GM03348 (cell line): ENCODE measurements around the gene PLCB1.
"Not testable (repeated sequence)": the region's sequence is repeated elsewhere in the genome, so short reads cannot be mapped to it uniquely, and the experiment has no call there.

Source experiments
- DNase-seq: peaks from one replicate; pipeline ENCODE4 v3.0.0; 2012; ENCODE audit warnings: low spot score

The PLCB1 gene

DNA sequence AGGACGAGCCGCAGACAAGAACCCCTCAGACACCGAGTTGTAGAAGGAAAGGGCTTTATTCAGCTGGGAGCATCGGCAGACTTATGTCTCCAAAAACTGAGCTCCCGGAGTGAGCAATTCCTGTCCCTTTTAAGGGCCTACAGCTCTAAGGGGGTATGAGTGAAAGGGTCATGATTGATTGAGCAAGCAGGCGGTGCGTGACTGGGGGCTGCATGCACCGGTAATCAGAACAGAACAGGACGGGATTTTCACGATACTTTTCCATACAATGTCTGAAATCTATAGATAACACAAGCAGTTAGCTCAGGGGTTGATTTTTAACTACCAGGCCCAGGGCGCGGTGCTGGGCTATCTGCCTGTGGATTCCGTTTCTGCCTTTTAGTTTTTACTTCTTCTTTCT lies 710.5 kb downstream of the PLCB1 start:
- DNase-seq, result no peak

- DNase-seq, result no peak
Measured at GRCh38 chr20:8844179-8844578, 712.1 kb downstream of the PLCB1 start.

- DNase-seq, result no peak
Measured at GRCh38 chr20:8849990-8850389, 717.9 kb downstream of the PLCB1 start.

DNA sequence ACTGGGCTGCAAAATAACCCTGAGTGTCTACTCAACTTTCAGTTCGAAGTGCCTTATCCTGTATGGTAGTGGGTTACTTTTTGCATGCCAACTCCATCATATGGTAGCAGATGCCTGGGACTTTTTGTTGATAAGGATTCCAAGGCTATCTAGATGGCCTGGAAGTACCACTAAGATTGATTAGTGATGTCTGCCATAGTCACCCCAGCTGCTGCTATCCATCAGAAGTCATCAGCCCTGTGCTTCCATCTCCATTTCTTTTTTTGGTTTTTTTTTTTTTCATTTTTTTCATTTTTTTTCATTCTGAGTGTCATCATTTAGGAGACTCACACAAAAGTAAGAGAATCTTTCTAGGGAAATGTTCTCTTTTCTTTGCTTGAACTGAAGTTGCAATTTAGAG lies 719.4 kb downstream of the PLCB1 start:
- DNase-seq, result no peak

DNA sequence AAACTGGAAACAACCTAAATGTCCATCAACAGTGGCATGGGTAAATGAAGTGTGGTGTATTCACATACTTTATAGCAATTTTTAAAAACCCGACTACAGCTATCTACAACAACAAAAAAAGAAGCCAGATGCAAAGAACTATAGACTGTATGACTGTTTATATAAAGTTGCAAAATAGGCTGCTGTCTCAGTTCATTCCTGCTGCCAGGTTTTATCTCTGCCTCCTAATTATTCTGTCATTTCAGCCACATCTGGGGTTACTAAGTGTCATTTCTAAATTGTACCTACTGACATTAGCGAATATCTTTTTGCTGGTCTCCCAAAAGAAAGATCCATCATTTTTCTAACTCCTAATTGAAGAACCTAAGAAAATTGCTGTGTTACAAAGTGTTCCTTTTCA lies 719.9 kb downstream of the PLCB1 start:
- DNase-seq, result not testable (repeated sequence)

DNA sequence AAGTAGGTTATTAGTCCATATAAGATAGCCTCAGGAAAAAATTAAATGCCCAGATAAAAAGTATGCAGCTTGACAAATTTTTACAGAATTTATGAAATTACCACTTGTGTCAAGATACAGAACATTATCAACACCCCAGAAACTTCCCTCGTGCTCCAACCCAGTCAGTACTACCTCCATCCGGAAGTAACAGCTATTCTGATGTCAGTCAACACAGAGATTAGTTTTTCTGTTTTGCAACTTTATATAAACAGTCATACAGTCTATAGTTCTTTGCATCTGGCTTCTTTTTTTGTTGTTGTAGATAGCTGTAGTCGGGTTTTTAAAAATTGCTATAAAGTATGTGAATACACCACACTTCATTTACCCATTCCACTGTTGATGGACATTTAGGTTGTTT lies 721.1 kb downstream of the PLCB1 start:
- not testable (repeated sequence) for DNase-seq

GRCh38 chr20:8853805-8854338 lies 721.8 kb downstream of the PLCB1 start:
- DNase-seq, result peak; percentile 76

GRCh38 chr20:8854571-8854970 lies 722.5 kb downstream of the PLCB1 start:
- peak; percentile 46 for DNase-seq

- DNase-seq, result peak; percentile 60
Measured at GRCh38 chr20:8855315-8855714, 723.2 kb downstream of the PLCB1 start.

- no peak for DNase-seq
Measured at GRCh38 chr20:8856668-8857067, 724.6 kb downstream of the PLCB1 start.

DNA sequence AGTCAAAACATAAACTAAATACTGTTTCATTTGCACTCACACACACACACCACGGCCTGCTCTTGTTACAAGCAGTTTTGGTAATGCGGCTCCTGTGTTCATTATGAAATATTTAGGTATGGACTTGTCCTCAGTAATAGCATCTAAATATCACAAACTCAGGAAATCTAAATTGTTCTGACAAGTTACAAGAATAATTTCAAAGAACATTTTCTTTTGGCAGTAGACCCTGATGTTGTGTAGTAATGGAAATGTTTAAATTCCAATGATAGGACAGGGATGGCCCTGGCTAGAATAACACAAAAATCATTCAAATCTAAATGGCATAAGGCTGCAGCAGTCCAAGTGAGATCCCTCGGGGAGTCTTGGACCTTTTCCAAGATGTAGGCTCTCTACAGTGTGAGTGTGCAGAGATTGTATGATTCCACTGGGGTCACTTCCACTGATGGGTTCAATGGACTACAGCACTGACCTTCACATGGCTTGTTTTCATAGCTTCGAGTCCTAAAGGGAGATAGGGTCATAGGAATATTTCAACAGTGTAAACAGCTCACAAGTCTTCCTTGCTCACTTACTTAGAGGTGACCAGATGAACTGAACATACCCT lies 726.2 kb downstream of the PLCB1 start:
- DNase-seq, result no peak

- DNase-seq, result peak; percentile 52
Measured at GRCh38 chr20:8860011-8860495, 728.0 kb downstream of the PLCB1 start.

DNA sequence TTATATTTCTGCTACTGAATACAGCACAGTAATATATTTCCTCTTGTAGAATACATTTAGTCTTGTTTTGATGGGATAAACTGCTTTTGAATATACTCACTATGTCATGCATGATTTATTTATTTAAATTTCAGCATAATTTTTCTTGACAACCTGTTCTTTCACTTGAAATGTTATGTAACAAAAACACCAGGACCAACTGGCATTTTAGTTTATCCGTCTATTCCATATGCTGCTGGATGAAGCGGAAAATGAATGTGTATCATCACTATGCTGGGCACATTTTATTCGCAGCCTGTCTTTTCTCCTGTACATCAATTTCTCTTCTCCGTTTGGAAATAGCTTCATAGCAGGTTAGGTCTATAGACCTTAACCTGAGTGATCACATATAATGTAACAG lies 730.0 kb downstream of the PLCB1 start:
- DNase-seq, result no peak

DNA sequence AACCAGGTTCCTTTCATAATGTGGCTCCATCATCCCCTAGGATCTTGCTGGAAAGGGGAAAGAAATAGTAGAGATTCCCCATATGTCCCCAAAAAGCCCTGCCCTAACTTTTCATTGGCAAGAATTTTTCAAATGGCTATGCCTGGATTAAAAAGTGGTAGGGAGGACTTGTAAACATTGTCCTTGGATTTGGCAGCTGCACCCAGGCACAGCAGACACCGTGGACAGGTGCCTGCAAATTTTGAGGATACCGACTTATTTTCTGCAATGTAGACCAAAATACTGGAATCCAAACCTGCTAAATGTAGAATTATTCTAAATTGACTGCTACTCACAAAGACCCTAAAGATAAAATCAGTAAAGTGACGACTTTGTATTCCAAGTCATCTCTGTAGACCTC lies 733.6 kb downstream of the PLCB1 start:
- DNase-seq, result no peak

- no peak for DNase-seq
Measured at GRCh38 chr20:8867038-8867740, 735.1 kb downstream of the PLCB1 start.

GRCh38 chr20:8870652-8871051 lies 738.6 kb downstream of the PLCB1 start:
- no peak for DNase-seq

DNA sequence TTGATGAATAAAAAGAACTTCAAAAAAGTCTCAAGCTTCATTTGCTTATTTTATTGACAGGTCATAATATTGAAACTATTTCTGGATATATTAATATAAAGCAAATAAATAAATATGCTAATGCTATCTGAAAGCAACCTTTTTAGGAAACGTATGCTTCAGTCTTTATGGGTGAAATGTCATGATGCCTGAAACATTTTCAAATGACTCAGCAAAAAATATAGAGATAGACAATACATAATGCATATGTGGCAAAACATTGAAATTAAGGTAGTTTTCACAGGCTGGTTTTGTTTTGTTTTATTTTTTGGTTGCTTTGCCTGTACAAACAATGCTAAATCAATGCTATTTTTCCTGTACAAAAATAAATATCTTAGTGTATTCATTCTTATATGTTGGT lies 742.4 kb downstream of the PLCB1 start:
- no peak for DNase-seq

- DNase-seq, result no peak
Measured at GRCh38 chr20:8875586-8875985, 743.5 kb downstream of the PLCB1 start.

GRCh38 chr20:8876366-8876765 lies 744.3 kb downstream of the PLCB1 start:
- no peak for DNase-seq

DNA sequence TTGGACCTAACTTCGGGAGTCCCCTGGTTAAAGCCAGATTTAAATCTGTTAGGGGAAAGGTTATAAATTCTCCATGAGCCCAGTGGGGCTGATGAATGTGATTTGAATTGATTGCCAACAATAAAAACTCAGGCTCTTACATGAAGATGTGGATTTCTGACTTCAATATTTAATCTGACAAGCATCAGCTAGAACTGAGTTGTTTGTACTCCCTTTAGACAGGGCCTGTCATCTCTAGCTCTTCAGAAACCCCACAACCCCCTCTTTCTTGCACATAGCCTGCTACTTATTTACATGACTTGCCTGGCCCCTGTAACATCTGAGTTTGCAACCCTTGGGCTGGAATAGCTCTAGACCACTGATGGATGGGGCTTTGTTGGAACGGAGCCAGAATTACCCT lies 745.2 kb downstream of the PLCB1 start:
- DNase-seq, result no peak

- no peak for DNase-seq
Measured at GRCh38 chr20:8879669-8880068, 747.6 kb downstream of the PLCB1 start.

DNA sequence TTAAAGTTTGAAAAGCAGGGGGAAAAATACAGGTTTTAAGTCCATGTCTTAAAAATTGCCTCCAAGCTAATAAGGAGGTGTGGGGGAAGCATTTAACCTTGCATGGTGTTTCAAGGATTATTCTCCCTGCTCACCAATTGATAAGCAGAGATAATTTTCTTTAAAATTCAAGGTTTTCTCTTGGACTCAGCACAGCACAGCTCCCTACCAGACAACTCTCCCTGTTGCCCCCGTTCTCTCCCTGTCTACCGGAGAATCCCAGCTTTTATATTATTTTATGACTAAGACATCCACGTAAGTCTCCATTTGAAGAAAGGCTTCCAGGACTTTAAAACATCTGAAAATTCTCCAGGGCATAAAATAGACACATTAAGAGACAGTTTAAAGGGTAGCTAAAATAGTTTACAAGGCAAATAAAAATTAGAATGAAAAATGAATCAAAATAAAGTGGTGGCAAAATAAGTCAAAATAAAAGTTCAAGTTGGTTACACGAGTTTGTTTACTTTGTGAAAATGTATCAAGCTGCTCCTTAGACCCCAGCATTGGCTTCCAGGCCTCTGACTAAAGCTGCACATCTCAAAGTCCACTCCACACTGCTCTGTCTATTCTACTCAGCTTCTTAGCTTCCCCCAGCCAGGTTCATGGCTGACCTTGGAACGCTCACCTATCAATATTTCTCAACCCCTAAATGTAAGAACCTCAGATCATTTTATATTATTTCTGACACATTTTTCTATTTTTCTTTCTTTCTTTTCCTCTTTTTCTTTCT lies 748.2 kb downstream of the PLCB1 start:
- no peak for DNase-seq

- no peak for DNase-seq
Measured at GRCh38 chr20:8891039-8891438, 759.0 kb downstream of the PLCB1 start.
